H54 (cell line): ENCODE measurements around the gene BBS5.
A peak's percentile ranks its signal among the peaks of the same experiment; 100 is the strongest.
"Not testable (repeated sequence)": the region's sequence is repeated elsewhere in the genome, so short reads cannot be mapped to it uniquely, and the experiment has no call there.

Experiments used
- DNase-seq: peaks from one replicate; pipeline ENCODE4 v3.0.0; 2011; ENCODE audit warnings: low spot score, mixed read lengths; ENCODE audit not compliant: insufficient read length
- FAIRE-seq: peaks from 3 replicates; lab custom pipeline; 2011; peaks lifted over from hg19 to GRCh38; lab: Jason Lieb, UNC
- POLR2A ChIP-seq: IDR thresholded peaks from 2 replicates; pipeline ENCODE4 v1.6.1; 2011; ENCODE audit warnings: low read depth, mild to moderate bottlenecking, low read length

BBS5 gene

DNA sequence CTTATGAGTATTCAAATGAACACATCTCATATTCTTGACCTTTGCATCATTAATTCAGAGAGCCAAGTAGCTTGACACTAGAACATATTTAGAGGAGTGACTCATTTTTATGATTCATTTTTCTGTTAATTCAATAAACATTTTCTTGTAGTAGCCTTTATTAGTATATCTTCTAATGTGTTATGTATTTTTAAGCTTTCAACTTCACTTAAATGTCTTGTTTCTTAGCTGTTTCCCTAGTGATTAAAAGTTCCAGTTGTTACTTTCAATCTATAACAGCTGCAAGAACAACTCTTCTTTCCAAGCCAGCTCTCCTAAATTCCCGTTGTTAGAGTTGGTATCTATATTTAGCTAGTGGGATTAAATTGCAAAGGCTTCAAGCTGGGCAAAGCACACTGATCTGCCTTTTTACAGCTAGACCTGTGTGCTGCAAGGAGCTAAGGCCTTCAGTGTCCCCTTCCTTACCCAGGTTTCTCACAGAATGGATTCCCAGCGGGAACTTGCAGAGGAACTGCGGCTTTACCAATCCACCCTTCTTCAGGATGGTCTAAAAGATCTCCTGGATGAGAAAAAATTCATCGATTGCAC lies 30.1 kb downstream of the BBS5 start, which contains the start of gene KLHL41:
Gene KLHL41 (plus strand): TSS at position 405 of the 588 bp plus-strand sequence. CDS start 77 bp downstream, at position 482.
- DNase-seq (no peak), FAIRE-seq (no peak)
- no peak for TF ChIP-seq POLR2A

DNA sequence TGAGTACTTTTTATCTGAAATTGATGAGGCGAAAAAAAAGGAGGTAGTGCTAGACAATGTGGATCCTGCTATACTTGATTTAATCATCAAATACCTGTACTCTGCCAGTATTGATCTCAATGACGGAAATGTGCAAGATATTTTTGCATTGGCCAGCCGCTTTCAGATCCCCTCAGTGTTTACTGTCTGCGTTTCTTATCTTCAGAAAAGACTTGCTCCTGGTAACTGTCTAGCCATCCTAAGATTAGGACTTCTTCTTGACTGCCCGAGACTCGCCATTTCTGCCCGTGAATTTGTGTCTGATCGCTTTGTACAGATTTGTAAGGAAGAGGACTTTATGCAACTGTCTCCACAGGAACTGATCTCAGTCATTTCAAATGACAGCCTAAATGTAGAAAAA lies 30.7 kb downstream of the BBS5 start:
- FAIRE-seq (no peak), DNase-seq (no peak)
- TF ChIP-seq POLR2A = no peak

DNA sequence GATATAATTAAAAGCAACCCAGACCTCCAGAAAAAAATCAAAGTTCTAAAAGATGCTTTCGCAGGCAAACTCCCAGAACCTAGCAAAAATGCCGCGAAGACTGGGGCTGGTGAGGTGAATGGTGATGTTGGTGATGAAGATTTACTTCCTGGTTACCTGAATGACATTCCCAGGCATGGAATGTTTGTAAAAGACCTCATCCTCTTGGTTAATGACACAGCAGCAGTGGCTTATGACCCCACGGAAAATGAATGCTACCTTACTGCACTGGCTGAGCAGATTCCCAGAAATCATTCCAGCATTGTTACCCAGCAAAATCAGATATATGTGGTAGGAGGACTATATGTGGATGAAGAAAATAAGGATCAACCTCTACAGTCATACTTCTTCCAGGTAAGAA lies 31.2 kb downstream of the BBS5 start:
- no peak for DNase-seq
- TF ChIP-seq POLR2A = no peak
- no peak for FAIRE-seq

DNA sequence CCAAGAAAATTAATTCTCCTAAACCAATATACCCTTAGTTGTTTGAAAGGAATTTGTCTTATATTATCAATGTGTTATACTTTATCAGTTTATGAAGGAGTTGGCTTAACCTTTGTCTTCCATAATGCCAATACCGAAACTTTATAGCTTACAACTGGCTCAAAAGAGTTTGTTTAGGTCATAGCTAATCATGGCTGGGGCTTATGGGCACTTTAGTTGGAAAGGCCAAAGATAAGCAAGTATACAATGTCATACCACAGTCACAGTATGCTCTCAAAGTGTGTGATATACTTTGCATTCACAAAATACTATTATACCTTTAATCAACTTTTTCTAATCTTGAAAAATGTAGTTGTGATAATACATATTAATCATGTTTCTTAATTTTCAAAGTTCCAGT lies 32.5 kb downstream of the BBS5 start:
- no peak for TF ChIP-seq POLR2A
- FAIRE-seq (no peak), DNase-seq (no peak)

- TF ChIP-seq POLR2A = no peak
- FAIRE-seq = no peak
- no peak for DNase-seq
Measured at GRCh38 chr2:169512525-169512924, 33.2 kb downstream of the BBS5 start.

DNA sequence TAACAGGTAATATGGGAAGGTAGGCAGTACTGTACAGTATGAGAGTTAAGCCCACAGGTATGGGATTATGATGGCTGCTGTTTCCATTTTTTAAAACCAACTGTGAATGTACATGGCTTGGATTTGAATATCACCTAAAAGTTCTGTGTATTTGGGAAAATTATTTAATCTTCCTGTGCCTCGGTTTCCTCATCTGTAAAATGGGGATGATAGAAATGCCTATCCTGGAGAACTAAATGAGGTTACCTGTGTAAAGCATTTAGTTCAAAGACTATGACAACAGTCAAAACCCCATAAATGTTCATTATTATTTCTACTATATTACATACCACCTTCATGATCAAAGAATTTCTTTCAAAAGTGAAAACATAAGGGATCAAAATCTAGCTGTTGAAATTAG lies 33.8 kb downstream of the BBS5 start:
- TF ChIP-seq POLR2A = no peak
- no peak for FAIRE-seq
- no peak for DNase-seq

DNA sequence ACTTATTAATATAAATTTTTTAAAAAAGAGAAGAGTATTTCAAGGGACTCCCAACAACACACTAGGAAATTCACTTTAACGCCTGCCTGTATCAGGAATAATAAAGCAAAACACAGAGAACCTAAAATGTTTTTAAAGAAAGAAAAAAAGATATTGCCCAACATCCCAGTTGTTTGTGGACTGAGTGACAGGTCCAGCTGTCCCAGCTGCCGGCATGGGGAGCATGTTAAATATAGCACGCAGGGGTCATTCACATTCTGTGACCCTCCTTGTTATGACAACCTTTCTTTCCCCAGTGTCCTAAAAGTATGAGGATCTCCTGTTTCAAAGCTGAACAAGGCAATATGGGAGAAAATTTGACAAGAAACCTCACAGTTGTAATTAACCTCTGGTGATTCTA lies 34.6 kb downstream of the BBS5 start:
- FAIRE-seq = no peak
- no peak for DNase-seq
- TF ChIP-seq POLR2A = no peak

DNA sequence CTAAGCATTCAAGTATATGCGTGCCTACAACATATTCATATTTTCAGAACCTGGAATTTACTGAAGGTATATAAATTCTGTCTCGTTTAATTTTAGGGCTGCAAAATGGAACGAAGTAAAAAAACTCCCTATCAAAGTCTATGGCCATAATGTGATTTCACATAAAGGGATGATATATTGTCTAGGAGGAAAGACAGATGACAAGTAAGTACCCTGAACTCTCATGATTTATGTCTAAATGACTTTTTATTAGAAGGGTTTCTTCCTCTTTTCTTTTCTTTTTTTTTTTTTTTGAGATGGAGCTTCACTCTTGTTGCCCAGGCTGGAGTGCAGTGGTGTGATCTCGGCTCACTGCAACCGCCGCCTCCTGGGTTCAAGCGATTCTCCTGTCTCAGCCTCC lies 35.5 kb downstream of the BBS5 start:
- not testable (repeated sequence) for DNase-seq, FAIRE-seq

- DNase-seq = not testable (repeated sequence)
Measured at GRCh38 chr2:169516488-169516995, 37.2 kb downstream of the BBS5 start.

DNA sequence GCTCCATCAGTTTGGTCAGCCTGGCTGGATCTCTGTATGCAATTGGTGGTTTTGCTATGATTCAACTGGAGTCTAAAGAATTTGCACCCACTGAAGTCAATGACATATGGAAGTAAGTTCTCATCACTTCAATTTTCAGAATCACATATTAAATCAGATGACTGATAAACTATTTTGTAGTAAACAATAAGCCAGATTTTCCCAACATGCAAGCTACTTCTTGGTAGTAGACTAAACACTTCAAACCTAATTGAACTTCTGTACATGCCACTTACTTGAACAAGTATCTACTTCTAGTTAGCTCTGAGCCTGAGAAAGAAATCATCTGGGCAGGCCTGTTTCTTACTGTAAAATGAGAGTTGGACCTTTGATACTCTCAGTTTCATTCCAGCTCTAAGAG lies 41.6 kb downstream of the BBS5 start:
- FAIRE-seq = no peak
- no peak for DNase-seq
- TF ChIP-seq POLR2A = no peak

More at GRCh38 chr2:169516488-169516995, 37.2 kb downstream of the BBS5 start:
- not testable (repeated sequence) for FAIRE-seq

- no peak for DNase-seq
- no peak for TF ChIP-seq POLR2A
- FAIRE-seq = no peak
Measured at GRCh38 chr2:169523681-169524080, 44.4 kb downstream of the BBS5 start.

DNA sequence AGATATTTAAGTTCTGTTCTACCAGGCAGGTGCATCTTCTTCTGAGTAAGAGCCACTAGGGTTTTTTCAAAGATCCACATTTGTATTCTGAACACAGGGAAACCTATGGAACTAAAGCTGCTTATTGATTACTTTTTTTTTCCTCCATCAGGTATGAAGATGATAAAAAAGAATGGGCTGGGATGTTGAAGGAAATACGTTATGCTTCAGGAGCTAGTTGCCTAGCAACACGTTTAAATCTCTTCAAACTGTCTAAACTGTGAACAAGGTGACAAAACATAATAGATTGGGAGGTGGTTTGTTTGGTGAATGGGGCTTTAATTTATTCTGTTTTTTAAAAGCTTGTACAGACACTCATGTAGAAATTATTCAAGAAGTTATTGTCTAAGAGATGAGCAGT lies 46.1 kb downstream of the BBS5 start:
- TF ChIP-seq POLR2A = no peak
- FAIRE-seq = no peak
- no peak for DNase-seq

GRCh38 chr2:169526451-169526850 lies 47.2 kb downstream of the BBS5 start:
- no peak for TF ChIP-seq POLR2A
- no peak for DNase-seq
- FAIRE-seq = peak; percentile 52

GRCh38 chr2:169528271-169528701 lies 49.0 kb downstream of the BBS5 start:
- no peak for DNase-seq
- TF ChIP-seq POLR2A = no peak
- FAIRE-seq = peak; percentile 97

GRCh38 chr2:169539460-169539859 lies 60.2 kb downstream of the BBS5 start:
- not testable (repeated sequence) for DNase-seq, FAIRE-seq
